ENCODE data around the gene DCDC2C. TPM values are rescaled to one million over a fixed set of nuclear protein-coding genes. Genes with fewer than 3 reads are reported as not detected.

Gene DCDC2C, protein sequence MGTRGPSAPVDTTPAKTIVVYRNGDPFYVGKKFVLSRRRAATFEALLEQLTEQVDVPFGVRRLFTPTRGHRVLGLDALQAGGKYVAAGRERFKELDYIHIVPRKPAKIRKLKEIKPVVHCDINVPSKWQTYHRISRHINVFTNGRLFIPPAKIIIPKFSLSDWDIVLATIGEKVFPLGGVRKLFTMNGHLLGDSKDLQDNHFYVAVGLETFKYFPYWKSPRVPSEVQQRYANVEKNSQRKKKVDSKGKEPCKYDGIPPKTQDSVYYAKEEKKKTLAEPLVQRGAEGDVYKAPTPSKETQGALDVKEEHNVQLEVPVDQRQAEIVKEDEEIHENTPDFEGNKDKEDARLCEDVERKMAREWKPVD
- total RNA-seq, result not detected in 2 replicates

- TF ChIP-seq, protein P1, sequence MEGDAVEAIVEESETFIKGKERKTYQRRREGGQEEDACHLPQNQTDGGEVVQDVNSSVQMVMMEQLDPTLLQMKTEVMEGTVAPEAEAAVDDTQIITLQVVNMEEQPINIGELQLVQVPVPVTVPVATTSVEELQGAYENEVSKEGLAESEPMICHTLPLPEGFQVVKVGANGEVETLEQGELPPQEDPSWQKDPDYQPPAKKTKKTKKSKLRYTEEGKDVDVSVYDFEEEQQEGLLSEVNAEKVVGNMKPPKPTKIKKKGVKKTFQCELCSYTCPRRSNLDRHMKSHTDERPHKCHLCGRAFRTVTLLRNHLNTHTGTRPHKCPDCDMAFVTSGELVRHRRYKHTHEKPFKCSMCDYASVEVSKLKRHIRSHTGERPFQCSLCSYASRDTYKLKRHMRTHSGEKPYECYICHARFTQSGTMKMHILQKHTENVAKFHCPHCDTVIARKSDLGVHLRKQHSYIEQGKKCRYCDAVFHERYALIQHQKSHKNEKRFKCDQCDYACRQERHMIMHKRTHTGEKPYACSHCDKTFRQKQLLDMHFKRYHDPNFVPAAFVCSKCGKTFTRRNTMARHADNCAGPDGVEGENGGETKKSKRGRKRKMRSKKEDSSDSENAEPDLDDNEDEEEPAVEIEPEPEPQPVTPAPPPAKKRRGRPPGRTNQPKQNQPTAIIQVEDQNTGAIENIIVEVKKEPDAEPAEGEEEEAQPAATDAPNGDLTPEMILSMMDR (conservative IDR thresholded peaks at IDR 0.05; ENCODE audit: low read depth, low read length), result no peak
- no peak within 1 kb of the TSS for H3K4me3 ChIP-seq (ENCODE audit: low read depth, low read length)
- DNase-seq (ENCODE audit: low read depth), result no peak
Observed at GRCh38 chr2:3703236-3703756, at the start of gene DCDC2C. DCDC2C (plus strand) TSS chr2:3703575; CDS start chr2:3703752, 177 bp downstream.

GRCh38 chr2:3654011-3654410 is 49.4 kb upstream of the DCDC2C start:
- no peak for DNase-seq (ENCODE audit: low read depth)
- TF ChIP-seq, protein P1 (conservative IDR thresholded peaks at IDR 0.05; ENCODE audit: low read depth, low read length), result no peak
- H3K4me3 ChIP-seq (ENCODE audit: low read depth, low read length), result no peak overlapping the region

- no peak for DNase-seq (ENCODE audit: low read depth)
- H3K4me3 ChIP-seq (ENCODE audit: low read depth, low read length), result no peak overlapping the region
- TF ChIP-seq, protein P1 (conservative IDR thresholded peaks at IDR 0.05; ENCODE audit: low read depth, low read length), result no peak
Observed at GRCh38 chr2:3654531-3655225, 48.7 kb upstream of the DCDC2C start.

- TF ChIP-seq, protein P1 (conservative IDR thresholded peaks at IDR 0.05; ENCODE audit: low read depth, low read length), result no peak
- no peak overlapping the region for H3K4me3 ChIP-seq (ENCODE audit: low read depth, low read length)
- DNase-seq (ENCODE audit: low read depth), result no peak
Observed at GRCh38 chr2:3655871-3656761, 47.3 kb upstream of the DCDC2C start.

DNA sequence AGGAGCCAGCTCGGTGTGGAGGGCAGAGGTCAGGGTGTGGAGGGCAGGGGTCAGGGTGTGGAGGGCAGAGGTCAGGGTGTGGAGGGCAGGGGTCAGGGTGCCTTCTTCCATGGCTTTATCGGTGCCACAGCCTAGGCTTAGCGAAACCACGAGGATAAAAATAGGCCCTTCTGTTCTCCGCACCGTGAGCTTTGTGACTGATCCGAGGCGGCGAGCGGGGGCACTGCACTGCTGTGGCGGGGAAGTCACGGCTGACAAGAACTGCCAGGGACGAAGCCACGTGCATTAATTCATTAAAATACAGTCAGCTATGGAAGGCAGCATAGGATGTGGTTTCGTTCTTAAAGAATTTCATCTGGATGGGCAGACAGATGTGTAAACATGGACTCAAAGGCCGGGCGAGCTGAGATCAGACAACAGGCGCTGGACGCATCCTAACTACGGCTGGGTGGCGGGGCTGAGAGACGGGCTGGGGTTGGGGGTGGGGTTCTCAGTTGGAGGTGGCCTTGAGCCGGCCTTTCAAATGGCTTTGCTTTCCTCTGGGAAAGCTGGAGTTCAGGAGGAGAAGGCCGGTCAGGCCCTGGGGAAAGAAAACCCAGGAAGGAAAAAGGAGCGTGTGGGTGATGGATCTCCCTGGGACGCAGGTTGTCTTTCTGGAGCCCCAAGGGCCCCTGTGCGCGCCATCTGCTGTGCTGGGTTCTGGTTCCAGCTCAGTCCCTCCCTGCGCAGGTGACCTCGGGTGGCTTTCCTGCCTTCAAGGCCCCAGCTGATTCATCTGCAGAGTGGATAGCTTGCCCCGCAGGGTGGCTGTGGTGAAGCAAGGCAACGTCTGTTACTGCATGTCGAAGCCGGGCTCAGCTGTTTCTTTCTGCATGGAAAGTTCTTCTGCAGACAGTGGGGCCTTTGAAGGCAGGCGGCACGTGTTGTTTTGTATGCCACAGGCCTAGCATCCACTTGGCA is 46.3 kb upstream of the DCDC2C start:
- DNase-seq (ENCODE audit: low read depth), result no peak
- TF ChIP-seq, protein P1 (conservative IDR thresholded peaks at IDR 0.05; ENCODE audit: low read depth, low read length), result no peak
- no peak overlapping the region for H3K4me3 ChIP-seq (ENCODE audit: low read depth, low read length)

DNA sequence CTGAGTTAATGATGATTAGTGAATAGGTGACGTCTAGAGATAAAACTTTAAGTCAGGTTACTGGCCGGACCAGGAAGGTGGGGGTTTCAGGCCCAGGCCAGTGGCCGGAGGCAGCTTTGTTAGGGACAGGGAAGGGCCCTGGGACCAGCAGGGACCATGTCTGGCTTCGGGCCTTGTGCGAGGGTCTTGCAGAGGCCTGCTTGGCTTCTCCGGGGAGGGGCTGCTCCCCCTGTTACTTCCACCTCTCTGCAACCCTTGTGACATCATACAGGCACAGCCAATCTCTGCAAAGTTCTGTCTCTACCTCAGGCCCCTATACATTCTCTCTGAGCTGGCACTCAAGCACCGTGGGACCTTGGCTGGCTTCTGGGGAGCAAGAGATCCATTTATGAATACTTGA is 45.5 kb upstream of the DCDC2C start, which contains the start of gene ALLC:
Gene ALLC, plus strand, starts transcription at position 320 of the 400 bp plus-strand sequence. CDS start 12,958 bp downstream, outside the sequence.
- no peak for DNase-seq (ENCODE audit: low read depth)
- no peak within 1 kb of the TSS for H3K4me3 ChIP-seq (ENCODE audit: low read depth, low read length)
- TF ChIP-seq, protein P1 (conservative IDR thresholded peaks at IDR 0.05; ENCODE audit: low read depth, low read length), result no peak

Measured in epithelial cell of proximal tubule (primary cell).